GM12864 (cell line): ENCODE measurements around the gene LENEP.
"Not testable (repeated sequence)": the region's sequence is repeated elsewhere in the genome, so short reads cannot be mapped to it uniquely, and the experiment has no call there.

Source experiments
- DNase-seq: peaks from one replicate; pipeline ENCODE4 v3.0.0-alpha.2; 2011; ENCODE audit warnings: low read depth
- H3K4me3 ChIP-seq: 2 replicates; pipeline ENCODE4 v1.5.1; 2011; ENCODE audit warnings: mild to moderate bottlenecking, low read depth, low read length, control low read depth
- CTCF ChIP-seq: IDR thresholded peaks from 2 replicates; pipeline ENCODE4 v1.5.1; 2011; ENCODE audit warnings: low read depth, mild to moderate bottlenecking, moderate library complexity, low read length, control low read depth, inconsistent platforms; ENCODE audit errors: missing control alignments

LENEP gene

GRCh38 chr1:154989195-154989860 is 4.1 kb upstream of the LENEP start:
- no peak overlapping the region for H3K4me3 ChIP-seq
- no peak for TF ChIP-seq CTCF
- DNase-seq, result no peak

GRCh38 chr1:154990276-154990675 is 3.1 kb upstream of the LENEP start:
- DNase-seq, result no peak
- H3K4me3 ChIP-seq, result no peak overlapping the region
- TF ChIP-seq CTCF, result no peak

- no peak overlapping the region for H3K4me3 ChIP-seq
- peak; percentile 7 for TF ChIP-seq CTCF
- DNase-seq, result no peak
Measured at GRCh38 chr1:154992721-154993571, 440 bp upstream of the LENEP start.

GRCh38 chr1:154994269-154994587 is 842 bp downstream of the LENEP start:
- DNase-seq, result no peak
- no peak for TF ChIP-seq CTCF

GRCh38 chr1:154994591-154994990 is 1.2 kb downstream of the LENEP start:
- no peak for TF ChIP-seq CTCF
- DNase-seq, result no peak
- H3K4me3 ChIP-seq, result no peak overlapping the region

More at GRCh38 chr1:154994269-154994587, 842 bp downstream of the LENEP start:
- no peak overlapping the region for H3K4me3 ChIP-seq

GRCh38 chr1:154995301-154995983 is 2.1 kb downstream of the LENEP start:
- DNase-seq, H3K4me3 ChIP-seq: not testable (repeated sequence)

GRCh38 chr1:154996966-154997701 is 3.7 kb downstream of the LENEP start:
- TF ChIP-seq CTCF, result no peak
- no peak for DNase-seq
- no peak overlapping the region for H3K4me3 ChIP-seq
